Vagina (tissue), 2 donors: ENCODE data around the gene GNAT2. TPM values are rescaled to one million over a fixed set of nuclear protein-coding genes. Genes with fewer than 3 reads are reported as not detected.

Experiments used
- DNase-seq, 2 donors: peaks; one replicate each; pipeline ENCODE4 v3.0.0-alpha.2; 2017; ENCODE audit errors: extremely low spot score in 2 of 2
- H3K27ac ChIP-seq: fragments of 200-600 bp; sonication (generic); one replicate; pipeline ENCODE4 v1.5.1; 2019
- H3K27me3 ChIP-seq: fragments of 200-600 bp; sonication (generic); one replicate; pipeline ENCODE4 v1.5.1; 2019
- H3K36me3 ChIP-seq, 2 donors: fragments of 200-600 bp; sonication (generic); one replicate each; pipeline ENCODE4 v1.5.1; 2017 to 2019
- H3K4me1 ChIP-seq: fragments of 200-600 bp; sonication (generic); one replicate; pipeline ENCODE4 v1.5.1; 2019
- H3K4me3 ChIP-seq, 2 donors: fragments of 200-600 bp; sonication (generic); 1 replicate in 1 of 2; 2 replicates in 1 of 2; pipeline ENCODE4 v1.5.1; 2016 to 2019
- H3K9me3 ChIP-seq: fragments of 200-600 bp; sonication (generic); one replicate; pipeline ENCODE4 v1.5.1; 2019
- POLR2A ChIP-seq, 2 donors: fragments of 450-650 bp; IDR thresholded peaks; one replicate each; pipeline ENCODE4 v1.6.1; 2017; ENCODE audit warnings: antibody characterized with exemption in 2 of 2, mild to moderate bottlenecking in 2 of 2, moderate library complexity in 2 of 2
- POLR2AphosphoS5 ChIP-seq, 2 donors: sonication (generic); formaldehyde crosslinking; IDR thresholded peaks; one replicate each; pipeline ENCODE4 v1.9.0; 2017; ENCODE audit warnings: antibody characterized with exemption in 2 of 2, mild to moderate bottlenecking in 2 of 2, low read depth in 1 of 2; ENCODE audit not compliant: insufficient read depth in 1 of 2
- intact Hi-C: fragments of 100-400 bp; cut with DNase I; formaldehyde crosslinking; loops from one replicate; pipeline ENCODE4 v1.15.1; 2023
- total RNA-seq: library from RNA; depleted of rRNA; stranded (reverse); fragments of >200 nt; gene quantifications from one replicate; pipeline ENCODE4 v1.2.3, GENCODE V29; 2016
- TF ChIP-seq, protein P1 (sequence below), 3 experiments: fragments of 450-650 bp in 2 of 3; fragments of 200-600 bp in 1 of 3; sonication (generic) in 1 of 3; IDR thresholded peaks; one replicate each; pipeline ENCODE4 v1.5.1; 2017 to 2019; ENCODE audit warnings: antibody characterized with exemption in 3 of 3, mild to moderate bottlenecking in 2 of 3, moderate library complexity in 2 of 3

The GNAT2 gene
- total RNA-seq, 1 donor from 2014 or later, result not detected

DNA sequence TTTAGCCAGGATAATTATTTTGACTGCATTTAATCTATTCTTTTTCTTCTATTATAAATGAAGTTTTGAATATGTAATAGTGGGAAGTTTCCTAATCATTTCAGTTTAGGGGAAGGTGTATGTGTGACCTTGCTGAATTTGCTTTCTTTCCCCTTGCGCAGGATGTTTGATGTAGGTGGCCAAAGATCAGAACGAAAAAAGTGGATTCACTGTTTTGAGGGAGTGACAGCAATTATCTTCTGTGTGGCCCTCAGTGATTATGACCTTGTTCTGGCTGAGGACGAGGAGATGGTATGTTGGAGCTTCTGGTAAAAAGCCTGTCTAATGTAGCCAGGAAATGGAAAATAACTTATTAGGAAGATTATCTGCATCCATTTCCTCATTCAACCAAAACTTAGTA, 33.4 kb downstream of the GNAT2 start:
- H3K4me1 ChIP-seq, result no peaks in the 10 kb centered on the region
- intact Hi-C loops, result no loop called here
- peaks cover 4 to 67% of the 10 kb centered on the region in 2 donors for H3K36me3 ChIP-seq
- TF ChIP-seq POLR2AphosphoS5 (IDR thresholded peaks at IDR 0.05; ENCODE audit: insufficient read depth in 1 of 2, low read depth in 1 of 2) (no peak), POLR2A (IDR thresholded peaks at IDR 0.05) (no peak)
- TF ChIP-seq, protein P1, sequence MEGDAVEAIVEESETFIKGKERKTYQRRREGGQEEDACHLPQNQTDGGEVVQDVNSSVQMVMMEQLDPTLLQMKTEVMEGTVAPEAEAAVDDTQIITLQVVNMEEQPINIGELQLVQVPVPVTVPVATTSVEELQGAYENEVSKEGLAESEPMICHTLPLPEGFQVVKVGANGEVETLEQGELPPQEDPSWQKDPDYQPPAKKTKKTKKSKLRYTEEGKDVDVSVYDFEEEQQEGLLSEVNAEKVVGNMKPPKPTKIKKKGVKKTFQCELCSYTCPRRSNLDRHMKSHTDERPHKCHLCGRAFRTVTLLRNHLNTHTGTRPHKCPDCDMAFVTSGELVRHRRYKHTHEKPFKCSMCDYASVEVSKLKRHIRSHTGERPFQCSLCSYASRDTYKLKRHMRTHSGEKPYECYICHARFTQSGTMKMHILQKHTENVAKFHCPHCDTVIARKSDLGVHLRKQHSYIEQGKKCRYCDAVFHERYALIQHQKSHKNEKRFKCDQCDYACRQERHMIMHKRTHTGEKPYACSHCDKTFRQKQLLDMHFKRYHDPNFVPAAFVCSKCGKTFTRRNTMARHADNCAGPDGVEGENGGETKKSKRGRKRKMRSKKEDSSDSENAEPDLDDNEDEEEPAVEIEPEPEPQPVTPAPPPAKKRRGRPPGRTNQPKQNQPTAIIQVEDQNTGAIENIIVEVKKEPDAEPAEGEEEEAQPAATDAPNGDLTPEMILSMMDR (IDR thresholded peaks at IDR 0.05), result no peak
- no peak for DNase-seq
- H3K4me3 ChIP-seq, result no peak overlapping the region
- no peaks in the 10 kb centered on the region for H3K9me3 ChIP-seq
- no peak overlapping the region for H3K27ac ChIP-seq
- no peaks in the 10 kb centered on the region for H3K27me3 ChIP-seq

DNA sequence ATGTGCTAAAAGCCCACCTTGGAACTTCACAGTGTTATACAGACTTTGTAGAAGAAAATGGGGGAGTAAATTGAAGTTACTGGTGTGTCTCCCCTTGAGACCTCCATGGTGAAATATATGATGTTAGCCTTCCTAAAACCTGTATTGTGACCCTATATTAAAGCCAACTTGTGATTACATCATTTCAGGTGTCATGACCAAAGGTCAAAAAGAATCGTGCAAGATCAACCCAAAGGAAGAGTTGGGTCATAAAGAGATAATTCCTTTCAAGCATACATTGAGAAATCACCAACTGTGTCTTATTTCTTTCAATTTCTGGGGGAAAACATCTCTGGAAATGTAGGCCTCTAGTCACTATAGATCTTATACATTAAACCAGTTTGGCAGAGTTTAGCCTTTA, 34.6 kb downstream of the GNAT2 start:
- DNase-seq, result no peak
- Histone ChIP-seq H3K4me1 (peaks cover 6% of the 10 kb centered on the region), H3K9me3 (no peaks in the 10 kb centered on the region), H3K36me3 (peaks cover 4 to 71% of the 10 kb centered on the region in 2 donors), H3K27me3 (no peaks in the 10 kb centered on the region), H3K4me3 (no peak overlapping the region), H3K27ac (no peak overlapping the region)
- intact Hi-C loops, result no loop called here
- TF ChIP-seq, protein P1 (IDR thresholded peaks at IDR 0.05), result no peak
- TF ChIP-seq POLR2A (IDR thresholded peaks at IDR 0.05) (no peak), POLR2AphosphoS5 (IDR thresholded peaks at IDR 0.05; ENCODE audit: insufficient read depth in 1 of 2, low read depth in 1 of 2) (no peak)

DNA sequence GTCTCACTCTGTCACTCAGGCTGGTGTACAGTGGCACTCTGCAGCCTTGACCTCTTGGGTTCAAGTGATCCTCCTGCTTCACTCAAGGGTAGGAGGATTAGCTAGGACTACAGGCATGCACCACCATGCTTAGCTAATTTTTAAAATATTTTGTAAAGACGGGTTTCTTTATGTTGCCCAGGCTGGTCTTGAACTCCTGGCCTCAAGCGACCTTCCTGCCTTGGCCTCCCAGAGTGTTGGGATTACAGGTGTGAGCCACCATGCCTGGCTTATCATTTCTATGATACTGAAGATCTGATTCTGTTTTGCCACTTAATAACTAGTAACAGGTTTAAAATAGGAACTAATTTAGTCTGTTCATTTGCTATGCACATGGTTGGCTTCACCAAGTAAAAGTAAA, 37.4 kb downstream of the GNAT2 start:
- Histone ChIP-seq H3K4me3 (no peak overlapping the region), H3K27me3 (no peaks in the 10 kb centered on the region), H3K9me3 (no peaks in the 10 kb centered on the region), H3K27ac (no peak overlapping the region), H3K4me1 (peaks cover 18% of the 10 kb centered on the region), H3K36me3 (peaks cover 4 to 53% of the 10 kb centered on the region in 2 donors)
- TF ChIP-seq POLR2A (IDR thresholded peaks at IDR 0.05) (no peak), POLR2AphosphoS5 (IDR thresholded peaks at IDR 0.05; ENCODE audit: insufficient read depth in 1 of 2, low read depth in 1 of 2) (no peak)
- intact Hi-C loops, result no loop called here
- DNase-seq, result no peak

DNA sequence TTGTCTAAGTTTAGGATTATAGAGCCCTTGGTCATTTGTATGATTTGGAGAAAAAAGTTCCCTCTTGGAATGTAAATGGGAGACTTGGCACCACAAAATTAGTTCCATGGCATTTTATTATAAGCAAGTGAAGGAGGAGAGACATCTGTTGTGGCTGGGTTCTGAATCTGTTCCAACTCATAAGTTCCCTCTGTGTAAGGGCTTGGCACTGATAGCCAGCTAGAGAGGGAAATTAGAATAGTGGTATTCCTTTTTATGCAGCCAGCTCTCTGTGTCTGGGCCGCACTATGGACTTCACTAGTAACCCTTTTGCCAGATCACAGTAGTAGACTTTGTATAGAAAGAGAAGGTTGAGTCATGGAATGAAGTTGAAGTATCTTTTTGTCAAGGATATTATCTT, 39.9 kb downstream of the GNAT2 start:
- H3K4me1 ChIP-seq, result peaks cover 21% of the 10 kb centered on the region
- H3K36me3 ChIP-seq, result peaks cover 4 to 36% of the 10 kb centered on the region in 2 donors
- H3K9me3 ChIP-seq, result no peaks in the 10 kb centered on the region
- no peaks in the 10 kb centered on the region for H3K27me3 ChIP-seq
- H3K27ac ChIP-seq, result no peak overlapping the region
- DNase-seq, result no peak
- intact Hi-C loops, result no loop called here
- no peak overlapping the region for H3K4me3 ChIP-seq
- TF ChIP-seq, protein P1 (IDR thresholded peaks at IDR 0.05), result no peak
- TF ChIP-seq POLR2A (IDR thresholded peaks at IDR 0.05) (no peak), POLR2AphosphoS5 (IDR thresholded peaks at IDR 0.05; ENCODE audit: insufficient read depth in 1 of 2, low read depth in 1 of 2) (no peak)

DNA sequence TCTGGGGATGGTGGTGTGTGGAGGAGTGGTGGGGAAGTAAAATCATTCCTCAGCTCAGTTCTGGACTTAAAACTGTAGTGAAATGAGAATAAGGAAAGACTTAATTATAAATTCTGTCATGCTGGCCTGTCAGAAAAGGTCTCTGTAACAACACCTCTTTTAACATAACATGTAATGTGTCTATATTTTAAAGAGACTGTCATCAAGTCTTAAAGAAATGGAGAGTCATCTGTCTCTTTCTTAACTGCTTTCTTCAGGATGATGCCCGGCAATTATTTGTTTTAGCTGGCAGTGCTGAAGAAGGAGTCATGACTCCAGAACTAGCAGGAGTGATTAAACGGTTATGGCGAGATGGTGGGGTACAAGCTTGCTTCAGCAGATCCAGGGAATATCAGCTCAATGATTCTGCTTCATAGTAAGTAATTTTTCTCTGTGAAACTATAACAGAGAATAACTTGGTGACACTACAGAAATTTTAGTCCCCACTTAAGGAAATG, 40.4 kb downstream of the GNAT2 start:
- peaks cover 26% of the 10 kb centered on the region for H3K4me1 ChIP-seq
- no peak for TF ChIP-seq POLR2A (IDR thresholded peaks at IDR 0.05)
- TF ChIP-seq POLR2AphosphoS5 (IDR thresholded peaks at IDR 0.05; ENCODE audit: insufficient read depth in 1 of 2, low read depth in 1 of 2), result no peak
- TF ChIP-seq, protein P1 (IDR thresholded peaks at IDR 0.05), result no peak
- no peaks in the 10 kb centered on the region for H3K9me3 ChIP-seq
- H3K27ac ChIP-seq, result no peak overlapping the region
- H3K36me3 ChIP-seq, result peaks cover 1 to 36% of the 10 kb centered on the region in 2 donors
- H3K4me3 ChIP-seq, result no peak overlapping the region
- intact Hi-C loops, result no loop called here
- DNase-seq, result no peak
- H3K27me3 ChIP-seq, result no peaks in the 10 kb centered on the region
